GM12878 (cell line): Measurements from ENCODE around the gene PTTG2. TPM values are rescaled to one million over a fixed set of nuclear protein-coding genes. Genes with fewer than 3 reads are reported as not detected.
A peak's percentile ranks its signal among the peaks of the same experiment; 100 is the strongest.

Experiments used
- ATAC-seq: fragments of 200-7000 bp; cut with Tn5 transposase; 3 replicates; pipeline ENCODE4 v1.9.1; 2020; ENCODE audit warnings: mild to moderate bottlenecking, moderate library complexity
- BruUV-seq: library from RNA; stranded (reverse); fragments of 400-500 nt; replicated peaks from 2 replicates; lab custom pipeline; 2021; lab: Mats Ljungman, UMichigan
- CTCF ChIA-PET: fragments of 300-600 bp; sonication (Branson Sonifier 250); formaldehyde crosslinking; extraction: SDS; loops from one replicate; lab custom pipeline; 2021; ENCODE audit warnings: inconsistent platforms; lab: Yijun Ruan, JAX
- POLR2A ChIA-PET: fragments of 350-600 bp; formaldehyde crosslinking; extraction: SDS; loops from one replicate; lab custom pipeline; 2021; ENCODE audit warnings: inconsistent platforms; lab: Charles Lee
- RAD21 ChIA-PET: fragments of 300-600 bp; sonication (Branson Sonifier 250); formaldehyde crosslinking; loops from one replicate; lab custom pipeline; 2023; ENCODE audit warnings: antibody characterized with exemption; ENCODE audit not compliant: unreplicated experiment; lab: Charles Lee
- SMC1A ChIA-PET: fragments of 300-600 bp; sonication (Branson Sonifier 250); formaldehyde crosslinking; loops from one replicate; lab custom pipeline; 2023; ENCODE audit not compliant: unreplicated experiment, uncharacterized antibody; lab: Charles Lee
- DNase-seq: peaks from one replicate; pipeline ENCODE4 v3.0.0-alpha.2; 2011; ENCODE audit warnings: low read depth, low spot score
- FAIRE-seq: peaks from 3 replicates; lab custom pipeline; 2011; peaks lifted over from hg19 to GRCh38; lab: Jason Lieb, UNC
- H2AFZ ChIP-seq: 2 replicates; pipeline ENCODE4 v1.6.0; 2011; ENCODE audit warnings: low read depth, low read length, control low read depth; ENCODE audit not compliant: control insufficient read depth
- H3K27ac ChIP-seq: 2 replicates; pipeline ENCODE4 v1.5.1; 2011; ENCODE audit warnings: control low read depth; ENCODE audit not compliant: control insufficient read depth, insufficient read depth
- H3K27me3 ChIP-seq, 2 experiments: replicated peaks in 1 of 2; 2 replicates each; pipeline versions ENCODE4 v1.6.0 to v1.6.1; 2011; ENCODE audit warnings: low read length in 1 of 2; ENCODE audit not compliant: control insufficient read depth in 2 of 2, insufficient read depth in 2 of 2
- H3K36me3 ChIP-seq, 2 experiments: 2 replicates each; pipeline ENCODE4 v1.5.1; 2011; ENCODE audit warnings: low read length in 1 of 2; ENCODE audit not compliant: control insufficient read depth in 2 of 2, insufficient read depth in 2 of 2
- H3K4me1 ChIP-seq: 2 replicates; pipeline ENCODE4 v1.6.1; 2011; ENCODE audit warnings: mild to moderate bottlenecking, low read length, moderate library complexity, mixed read lengths; ENCODE audit not compliant: control insufficient read depth, insufficient read depth
- H3K4me2 ChIP-seq: 2 replicates; pipeline ENCODE4 v1.6.0; 2011; ENCODE audit warnings: control low read depth; ENCODE audit not compliant: control insufficient read depth, insufficient read depth
- H3K4me3 ChIP-seq: fragments of 200-600 bp; sonication (generic); 2 replicates; pipeline ENCODE4 v1.5.1; 2016
- H3K79me2 ChIP-seq: 2 replicates; pipeline ENCODE4 v1.6.0; 2011; ENCODE audit warnings: low read length; ENCODE audit not compliant: control insufficient read depth, insufficient read depth
- H3K9ac ChIP-seq: 2 replicates; pipeline ENCODE4 v1.8.0; 2011; ENCODE audit warnings: low read length, control low read depth, mixed read lengths; ENCODE audit not compliant: control insufficient read depth, insufficient read depth
- H3K9me3 ChIP-seq: replicated peaks from 3 replicates; pipeline ENCODE4 v1.5.1; 2011; ENCODE audit warnings: mild to moderate bottlenecking, low read length; ENCODE audit not compliant: control insufficient read depth, insufficient read depth
- H4K20me1 ChIP-seq: 2 replicates; pipeline ENCODE4 v1.6.0; 2011; ENCODE audit not compliant: control insufficient read depth, insufficient read depth
- BCL11A ChIP-seq: IDR thresholded peaks from 2 replicates; pipeline ENCODE4 v1.6.1; 2011; ENCODE audit warnings: low read depth, low read length
- BRCA1 ChIP-seq: IDR thresholded peaks from 2 replicates; pipeline ENCODE4 v1.6.1; 2011; ENCODE audit warnings: low read depth, low read length, improper control_type of control experiment
- CBFB ChIP-seq: IDR thresholded peaks from 2 replicates; pipeline ENCODE4 v1.6.1; 2016; ENCODE audit warnings: antibody characterized with exemption, low read depth
- CEBPB ChIP-seq, 2 experiments: fragments of 150-350 bp in 1 of 2; IDR thresholded peaks; 2 replicates each; pipeline ENCODE4 v1.6.1; 2012 to 2014; ENCODE audit warnings: low read depth in 2 of 2, low read length in 2 of 2, borderline replicate concordance in 1 of 2, inconsistent platforms in 1 of 2
- EGR1 ChIP-seq, 2 experiments: IDR thresholded peaks; 1 replicate in 1 of 2; 2 replicates in 1 of 2; pipeline ENCODE4 v1.6.1; 2011 to 2012; ENCODE audit warnings: low read depth in 2 of 2, low read length in 2 of 2, borderline replicate concordance in 1 of 2, mild to moderate bottlenecking in 1 of 2, moderate library complexity in 1 of 2
- FOS ChIP-seq: IDR thresholded peaks from 3 replicates; pipeline ENCODE4 v1.6.1; 2011; ENCODE audit warnings: borderline replicate concordance; ENCODE audit not compliant: insufficient read length; ENCODE audit errors: extremely low read depth
- PRDM15 ChIP-seq: fragments of 450-650 bp; formaldehyde crosslinking; IDR thresholded peaks from 2 replicates; pipeline ENCODE4 v1.4.0; 2020; ENCODE audit warnings: mild to moderate bottlenecking, moderate library complexity
- RAD51 ChIP-seq: fragments of 450-650 bp; IDR thresholded peaks from 2 replicates; pipeline ENCODE4 v1.6.1; 2016; ENCODE audit warnings: moderate library complexity, mild to moderate bottlenecking, inconsistent platforms
- ZNF217 ChIP-seq: fragments of 450-650 bp; IDR thresholded peaks from 2 replicates; pipeline ENCODE4 v1.6.1; 2017; ENCODE audit warnings: antibody characterized with exemption, mild to moderate bottlenecking
- ZSCAN29 ChIP-seq: fragments of 450-650 bp; IDR thresholded peaks from 2 replicates; pipeline ENCODE4 v1.6.1; 2017; ENCODE audit warnings: mild to moderate bottlenecking, moderate library complexity
- WGBS: methylation state at CpG from one replicate; pipeline ENCODE4 v1.1.6; 2016; ENCODE audit warnings: low lambda C conversion rate; ENCODE audit not compliant: insufficient replicate concordance, insufficient coverage; ENCODE audit errors: missing lambda C conversion rate; 5-methylcytosine and 5-hydroxymethylcytosine counted together
- in situ Hi-C: fragments of 300-500 bp; cut with MboI; formaldehyde crosslinking; loops from 9 replicates; pipeline ENCODE4 v1.14.3; 2018; ENCODE audit warnings: mixed read lengths
- intact Hi-C: fragments of 100-400 bp; cut with micrococcal nuclease; formaldehyde crosslinking; loops from one replicate; pipeline ENCODE4 v1.14.2; 2022; ENCODE audit not compliant: unreplicated experiment
- polyA plus RNA-seq, 11 experiments: library from polyadenylated mRNA; depleted of rRNA in 4 of 11; unstranded in 6 of 11; stranded (reverse) in 5 of 11; fragments of >200 nt; fragmentation: Nextera tagmentation in 4 of 11; fragmentation: Illumina TruSeq in 1 of 11; extraction: Ambion mirVana in 4 of 11; extraction: Trizol in 1 of 11; gene quantifications; 1 replicate in 1 of 11; 2 replicates in 10 of 11; pipeline versions ENCODE4 v1.2.1 to v1.2.3, GENCODE V29; 2011 to 2016; ENCODE audit warnings: inconsistent platforms in 2 of 11, missing spikeins in 2 of 11, low read depth in 1 of 11
- total RNA-seq, 4 experiments: library from RNA; depleted of rRNA in 3 of 4; stranded (reverse); fragments of >200 nt in 3 of 4; fragmentation: Illumina TruSeq in 1 of 4; extraction: Trizol in 1 of 4; gene quantifications; 2 replicates each; pipeline versions ENCODE4 v1.2.1 to v1.2.3, GENCODE V29; 2013 to 2021
- TF ChIP-seq, protein P1 (sequence below): IDR thresholded peaks from 2 replicates; pipeline ENCODE4 v1.6.1; 2012; ENCODE audit warnings: low read depth, low read length, improper control_type of control experiment
- TF ChIP-seq, protein P2 (sequence below): fragments of 450-650 bp; IDR thresholded peaks from 2 replicates; pipeline ENCODE4 v1.6.1; 2017; ENCODE audit warnings: mild to moderate bottlenecking, moderate library complexity

PTTG2 gene
- total and polyA plus RNA-seq, 10 of the 15 experiments (the other 5 are each of a cell fraction or from before 2014, with no cell fraction given) = 0.09 to 0.54 (median 0.39) TPM; not detected in 4

DNA sequence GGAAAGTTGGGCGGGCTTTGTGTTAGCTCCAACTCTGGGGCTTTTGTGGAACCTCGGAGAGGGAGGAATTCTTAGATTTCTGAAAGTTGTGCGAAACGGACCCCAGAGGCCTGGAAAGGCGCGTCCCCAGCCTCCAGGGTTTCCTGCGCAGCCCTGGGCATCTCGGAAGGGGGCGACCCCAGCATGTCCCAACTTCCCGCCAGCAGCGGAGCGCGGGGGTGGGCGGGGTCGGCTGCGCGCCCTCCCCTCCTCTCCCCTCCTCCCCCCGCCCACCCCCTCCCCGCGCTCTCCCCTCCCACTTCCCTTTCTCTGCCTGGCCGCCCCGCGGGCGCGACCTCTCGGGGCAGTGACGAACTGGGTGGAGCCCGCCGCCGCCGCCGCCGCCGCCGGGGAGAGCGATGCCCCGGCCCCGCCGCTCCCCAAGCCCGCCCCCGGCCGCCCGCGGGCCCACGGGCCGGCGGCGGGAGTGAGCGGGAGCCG, 16.8 kb downstream of the PTTG2 start (continued):
- TF ChIP-seq FOS (no peak), CEBPB (IDR thresholded peaks at IDR 0.05; ENCODE audit: borderline replicate concordance in 1 of 2, low read depth in 2 of 2, low read length in 2 of 2) (no peak), ZSCAN29 (no peak), CBFB (no peak), BRCA1 (no peak)
- TF ChIP-seq, protein P1, sequence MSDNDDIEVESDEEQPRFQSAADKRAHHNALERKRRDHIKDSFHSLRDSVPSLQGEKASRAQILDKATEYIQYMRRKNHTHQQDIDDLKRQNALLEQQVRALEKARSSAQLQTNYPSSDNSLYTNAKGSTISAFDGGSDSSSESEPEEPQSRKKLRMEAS = no peak

DNA sequence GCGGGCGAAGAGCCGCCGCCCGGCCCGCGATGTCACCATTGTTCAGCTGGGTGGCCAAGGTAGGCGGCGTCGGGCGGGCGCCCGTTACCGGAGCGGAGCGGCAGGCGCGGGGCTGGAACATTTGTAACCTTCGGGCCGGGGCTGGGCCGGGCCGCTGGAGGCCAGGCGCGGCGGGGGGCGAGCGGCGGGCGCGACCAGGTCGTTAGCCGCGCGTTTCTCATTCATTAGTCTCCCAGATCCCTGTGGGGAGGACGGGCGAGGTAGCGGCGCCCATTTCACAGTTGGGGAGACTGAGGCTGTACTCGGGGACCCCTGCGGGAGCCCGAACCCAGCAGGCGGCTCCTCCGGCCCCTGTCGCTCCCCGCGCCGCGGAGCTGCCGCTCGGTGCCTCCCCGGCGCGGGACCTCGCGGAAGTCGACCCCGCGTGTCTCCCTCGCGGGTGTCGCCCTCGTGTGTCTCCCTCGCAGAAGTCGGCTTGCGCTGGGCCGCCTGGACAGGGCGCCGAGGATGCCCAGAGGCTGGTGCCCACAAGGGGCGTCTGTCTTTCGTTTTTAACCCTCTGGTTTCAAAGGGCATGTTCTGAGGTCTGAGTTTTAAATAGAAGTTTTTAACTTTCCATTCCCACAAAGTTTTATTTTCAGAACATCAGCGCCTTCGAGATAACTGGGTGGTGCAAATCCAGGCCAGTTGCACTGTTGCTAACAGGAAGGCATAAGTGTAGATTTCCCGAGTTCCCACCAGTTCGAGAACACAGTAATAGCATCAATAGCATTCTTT, 17.5 kb downstream of the PTTG2 start:
- no TSS peak for BruUV-seq
- H2AFZ ChIP-seq = peak overlapping the region; percentile 68
- H3K79me2 ChIP-seq = peaks cover 19% of the 10 kb centered on the region
- H3K36me3 ChIP-seq = no peaks in the 10 kb centered on the region
- H3K27me3 ChIP-seq = no peaks in the 10 kb centered on the region
- ChIA-PET CTCF (interaction anchor here (0.6 to 5.6 kb wide), 18 partner anchors 10 to 375 kb away, joined by 3 to 69 read pairs (median 6); partner anchors contain the start of gene PGM2), POLR2A (interaction anchor here (0.6 to 1.8 kb wide), 5 partner anchors 55 to 912 kb away, joined by 3 to 6 read pairs (median 3); partner anchors contain the start of gene PGM2), SMC1A (interaction anchor here (1.0 to 2.9 kb wide), 14 partner anchors 11 to 180 kb away, joined by 3 to 11 read pairs (median 6); no protein-coding TSS in a partner anchor), RAD21 (interaction anchor here (0.6 to 3.4 kb wide), 13 partner anchors 8 to 375 kb away, joined by 3 to 29 read pairs (median 4); partner anchors contain the start of genes PGM2 and TBC1D1)
- peak; percentile 86 for ATAC-seq
- 1% methylated on average over 68 of the region's 74 CpGs for WGBS
- intact Hi-C loops = loop anchor here (1.0 to 5.0 kb wide), 4 partner anchors 81 to 170 kb away; partner anchors contain the start of genes PGM2 and TBC1D1
- H3K27ac ChIP-seq = peak overlapping the region; percentile 45
- H4K20me1 ChIP-seq = 0 out of 2 replicates have a peak, but pooled peaks cover 4% of the 10 kb centered on the region
- DNase-seq = peak; percentile 44
- peak; percentile 61 for FAIRE-seq
- H3K4me1 ChIP-seq = peaks cover 21% of the 10 kb centered on the region
- peak overlapping the region; percentile 83 for H3K4me3 ChIP-seq
- H3K9ac ChIP-seq = peak overlapping the region; percentile 64
- peak overlapping the region; percentile 91 for H3K4me2 ChIP-seq
- no peaks in the 10 kb centered on the region for H3K9me3 ChIP-seq
- in situ Hi-C loops = no loop called here
- TF ChIP-seq, protein P2, sequence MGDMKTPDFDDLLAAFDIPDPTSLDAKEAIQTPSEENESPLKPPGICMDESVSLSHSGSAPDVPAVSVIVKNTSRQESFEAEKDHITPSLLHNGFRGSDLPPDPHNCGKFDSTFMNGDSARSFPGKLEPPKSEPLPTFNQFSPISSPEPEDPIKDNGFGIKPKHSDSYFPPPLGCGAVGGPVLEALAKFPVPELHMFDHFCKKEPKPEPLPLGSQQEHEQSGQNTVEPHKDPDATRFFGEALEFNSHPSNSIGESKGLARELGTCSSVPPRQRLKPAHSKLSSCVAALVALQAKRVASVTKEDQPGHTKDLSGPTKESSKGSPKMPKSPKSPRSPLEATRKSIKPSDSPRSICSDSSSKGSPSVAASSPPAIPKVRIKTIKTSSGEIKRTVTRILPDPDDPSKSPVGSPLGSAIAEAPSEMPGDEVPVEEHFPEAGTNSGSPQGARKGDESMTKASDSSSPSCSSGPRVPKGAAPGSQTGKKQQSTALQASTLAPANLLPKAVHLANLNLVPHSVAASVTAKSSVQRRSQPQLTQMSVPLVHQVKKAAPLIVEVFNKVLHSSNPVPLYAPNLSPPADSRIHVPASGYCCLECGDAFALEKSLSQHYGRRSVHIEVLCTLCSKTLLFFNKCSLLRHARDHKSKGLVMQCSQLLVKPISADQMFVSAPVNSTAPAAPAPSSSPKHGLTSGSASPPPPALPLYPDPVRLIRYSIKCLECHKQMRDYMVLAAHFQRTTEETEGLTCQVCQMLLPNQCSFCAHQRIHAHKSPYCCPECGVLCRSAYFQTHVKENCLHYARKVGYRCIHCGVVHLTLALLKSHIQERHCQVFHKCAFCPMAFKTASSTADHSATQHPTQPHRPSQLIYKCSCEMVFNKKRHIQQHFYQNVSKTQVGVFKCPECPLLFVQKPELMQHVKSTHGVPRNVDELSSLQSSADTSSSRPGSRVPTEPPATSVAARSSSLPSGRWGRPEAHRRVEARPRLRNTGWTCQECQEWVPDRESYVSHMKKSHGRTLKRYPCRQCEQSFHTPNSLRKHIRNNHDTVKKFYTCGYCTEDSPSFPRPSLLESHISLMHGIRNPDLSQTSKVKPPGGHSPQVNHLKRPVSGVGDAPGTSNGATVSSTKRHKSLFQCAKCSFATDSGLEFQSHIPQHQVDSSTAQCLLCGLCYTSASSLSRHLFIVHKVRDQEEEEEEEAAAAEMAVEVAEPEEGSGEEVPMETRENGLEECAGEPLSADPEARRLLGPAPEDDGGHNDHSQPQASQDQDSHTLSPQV = 0 out of 2 replicates have a peak, but pooled peaks have one; percentile 48
- TF ChIP-seq RAD51 (no peak), PRDM15 (CRISPR knock-in tag) (no peak), ZNF217 (peak; percentile 87), EGR1 (IDR thresholded peaks at IDR 0.05; ENCODE audit: borderline replicate concordance in 1 of 2, low read depth in 2 of 2, low read length in 2 of 2) (no peak), BCL11A (no peak)
